SK-N-SH (cell line): ENCODE results near the gene RFLNA. TPM values are rescaled to one million over a fixed set of nuclear protein-coding genes. Genes with fewer than 3 reads are reported as not detected.

Source experiments
- CTCF ChIA-PET: fragments of 300-600, 350-600 bp; formaldehyde crosslinking; extraction: SDS; loops from one replicate; lab custom pipeline; 2021; lab: Yijun Ruan, JAX
- POLR2A ChIA-PET: fragments of 350-600 bp; sonication (Branson Sonifier 250); formaldehyde crosslinking; extraction: SDS; loops from one replicate; lab custom pipeline; 2020; ENCODE audit warnings: antibody characterized with exemption, inconsistent platforms; lab: Yijun Ruan, JAX
- DNase-seq: peaks from one replicate; pipeline ENCODE4 v3.0.0; 2012
- H2AFZ ChIP-seq: fragments of 200-600 bp; sonication (generic); 2 replicates; pipeline ENCODE4 v1.8.1; 2016; ENCODE audit warnings: antibody characterized with exemption, mild to moderate bottlenecking, low read depth
- H3F3A ChIP-seq: fragments of 200-600 bp; sonication (generic); replicated peaks from 2 replicates; pipeline ENCODE3; 2016; ENCODE audit warnings: antibody characterized with exemption, mild to moderate bottlenecking; ENCODE audit not compliant: insufficient read depth
- H3K27ac ChIP-seq, 2 experiments: fragments of 200-500 bp in 1 of 2; fragments of 200-600 bp in 1 of 2; sonication (Bioruptor generic) in 1 of 2; sonication (generic), shearing (Covaris generic) in 1 of 2; 2 replicates each; pipeline versions ENCODE4 v1.5.1 to v1.6.1; 2014 to 2016; ENCODE audit warnings: low read depth in 2 of 2, inconsistent platforms in 1 of 2, low read length in 1 of 2, mild to moderate bottlenecking in 1 of 2, mixed read lengths in 1 of 2
- H3K27me3 ChIP-seq: fragments of 200-600 bp; sonication (generic), shearing (Covaris generic); 2 replicates; pipeline ENCODE4 v1.6.1; 2016; ENCODE audit warnings: mixed run types; ENCODE audit not compliant: insufficient read depth
- H3K36me3 ChIP-seq, 2 experiments: fragments of 200-500 bp in 1 of 2; fragments of 200-600 bp in 1 of 2; sonication (Bioruptor generic) in 1 of 2; sonication (generic) in 1 of 2; replicated peaks in 1 of 2; 2 replicates each; pipeline versions ENCODE3 to v1.5.1; 2014 to 2016; ENCODE audit warnings: low read length in 1 of 2, mild to moderate bottlenecking in 1 of 2; ENCODE audit not compliant: insufficient read depth in 2 of 2, control insufficient read depth in 1 of 2
- H3K4me1 ChIP-seq, 2 experiments: fragments of 200-500 bp in 1 of 2; fragments of 200-600 bp in 1 of 2; sonication (Bioruptor generic) in 1 of 2; sonication (generic), shearing (Covaris generic) in 1 of 2; 2 replicates each; pipeline versions ENCODE4 v1.5.1 to v1.6.1; 2014 to 2016; ENCODE audit warnings: low read depth in 1 of 2, low read length in 1 of 2, mixed run types in 1 of 2; ENCODE audit not compliant: insufficient read depth in 2 of 2, control insufficient read depth in 1 of 2
- H3K4me2 ChIP-seq: fragments of 200-600 bp; sonication (generic), shearing (Covaris generic); 2 replicates; pipeline ENCODE4 v1.6.1; 2017; ENCODE audit warnings: mixed run types
- H3K4me3 ChIP-seq, 2 experiments: fragments of 200-500 bp in 1 of 2; fragments of 200-600 bp in 1 of 2; sonication (Bioruptor generic) in 1 of 2; sonication (generic), shearing (Covaris generic) in 1 of 2; 2 replicates each; pipeline versions ENCODE4 v1.5.1 to v1.8.1; 2014 to 2016; ENCODE audit warnings: low read depth in 2 of 2, inconsistent platforms in 1 of 2, low read length in 1 of 2, mild to moderate bottlenecking in 1 of 2, mixed read lengths in 1 of 2, moderate library complexity in 1 of 2
- H3K79me2 ChIP-seq: fragments of 200-600 bp; sonication (generic); 2 replicates; pipeline ENCODE4 v1.8.1; 2017; ENCODE audit warnings: mild to moderate bottlenecking; ENCODE audit not compliant: insufficient read depth
- H3K9ac ChIP-seq: fragments of 200-600 bp; sonication (generic); 2 replicates; pipeline ENCODE4 v1.6.1; 2017; ENCODE audit warnings: mixed run types
- H3K9me2 ChIP-seq: fragments of 200-600 bp; sonication (generic); 2 replicates; pipeline ENCODE4 v1.6.1; 2017; ENCODE audit warnings: mixed run types
- H3K9me3 ChIP-seq: fragments of 200-600 bp; sonication (generic); 2 replicates; pipeline ENCODE4 v1.6.1; 2017; ENCODE audit warnings: mixed run types, mild to moderate bottlenecking, moderate library complexity
- H4K20me1 ChIP-seq: fragments of 200-600 bp; sonication (generic); 2 replicates; pipeline ENCODE4 v1.6.1; 2017; ENCODE audit warnings: mild to moderate bottlenecking, mixed run types; ENCODE audit not compliant: insufficient read depth
- FOSL2 ChIP-seq: IDR thresholded peaks from 2 replicates; pipeline ENCODE4 v1.4.0; 2012; ENCODE audit warnings: low read depth, mild to moderate bottlenecking, moderate library complexity, borderline replicate concordance
- GABPA ChIP-seq: IDR thresholded peaks from 2 replicates; pipeline ENCODE4 v1.4.0; 2012; ENCODE audit warnings: low read depth, mild to moderate bottlenecking
- IRF3 ChIP-seq: fragments of 150-350 bp; IDR thresholded peaks from 2 replicates; pipeline ENCODE4 v1.6.1; 2016; ENCODE audit warnings: mild to moderate bottlenecking, low read depth, low read length
- MAX ChIP-seq: IDR thresholded peaks from 2 replicates; pipeline ENCODE4 v1.4.0; 2012; ENCODE audit warnings: low read depth
- MEF2A ChIP-seq: IDR thresholded peaks from 2 replicates; pipeline ENCODE4 v1.4.0; 2012; ENCODE audit warnings: low read depth, borderline replicate concordance
- MXI1 ChIP-seq: IDR thresholded peaks from 2 replicates; pipeline ENCODE4 v1.6.1; 2012; ENCODE audit warnings: mild to moderate bottlenecking, low read depth, low read length, improper control_type of control experiment
- NRF1 ChIP-seq: IDR thresholded peaks from 2 replicates; pipeline ENCODE4 v1.6.1; 2012; ENCODE audit warnings: low read depth, mild to moderate bottlenecking, low read length
- RFX5 ChIP-seq: IDR thresholded peaks from 2 replicates; pipeline ENCODE4 v1.6.1; 2012; ENCODE audit warnings: mild to moderate bottlenecking, improper control_type of control experiment, low read length
- RXRA ChIP-seq: IDR thresholded peaks from 2 replicates; pipeline ENCODE4 v1.4.0; 2012; ENCODE audit warnings: low read depth, mild to moderate bottlenecking, borderline replicate concordance
- SIN3A ChIP-seq: IDR thresholded peaks from 2 replicates; pipeline ENCODE4 v1.6.1; 2012; ENCODE audit warnings: low read depth, mild to moderate bottlenecking, low read length, moderate library complexity, borderline replicate concordance
- TCF12 ChIP-seq: IDR thresholded peaks from 2 replicates; pipeline ENCODE4 v1.4.0; 2012
- TEAD4 ChIP-seq: IDR thresholded peaks from 2 replicates; pipeline ENCODE4 v1.4.0; 2012; ENCODE audit warnings: mild to moderate bottlenecking, borderline replicate concordance; ENCODE audit not compliant: insufficient read depth
- USF1 ChIP-seq: IDR thresholded peaks from 2 replicates; pipeline ENCODE4 v1.4.0; 2012; ENCODE audit warnings: low read depth, borderline replicate concordance
- YY1 ChIP-seq: IDR thresholded peaks from 2 replicates; pipeline ENCODE4 v1.4.0; 2012; ENCODE audit warnings: low read depth, mild to moderate bottlenecking
- ZBTB33 ChIP-seq: IDR thresholded peaks from 2 replicates; pipeline ENCODE4 v1.4.0; 2012; ENCODE audit warnings: low read depth, borderline replicate concordance
- WGBS: methylation state at CpG from one replicate; pipeline ENCODE4 v1.1.6; 2017; ENCODE audit warnings: low lambda C conversion rate; 5-methylcytosine and 5-hydroxymethylcytosine counted together
- polyA plus RNA-seq, 3 experiments: library from polyadenylated mRNA; depleted of rRNA; stranded (reverse); fragments of >200 nt; gene quantifications; 2 replicates each; pipeline ENCODE4 v1.2.3, GENCODE V29; 2012

RFLNA gene
- polyA plus RNA-seq, 1 of the 3 experiments (the other 2 are of a cell fraction) = 0.10 TPM

- no peaks in the 10 kb centered on the region for H3K79me2 ChIP-seq
- H3K4me1 ChIP-seq = no peaks in the 10 kb centered on the region; a peak in 1 of 4 replicates
- H3K9me3 ChIP-seq = no peaks in the 10 kb centered on the region
- no peaks in the 10 kb centered on the region for H3K36me3 ChIP-seq
- DNase-seq = no peak
- H3K9me2 ChIP-seq = no peaks in the 10 kb centered on the region
- no peak overlapping the region for H3K4me3 ChIP-seq
- peaks cover 14% of the 10 kb centered on the region; the same call in 1 of the 2 replicates for H3K27me3 ChIP-seq
- no peaks in the 10 kb centered on the region for H4K20me1 ChIP-seq
- POLR2A ChIA-PET = no interaction called here
- H3K4me2 ChIP-seq = no peak overlapping the region
- no peak overlapping the region for H3K27ac ChIP-seq
- H3K9ac ChIP-seq = no peak overlapping the region
- 71% methylated on average over 12 of the region's 14 CpGs for WGBS
- no peaks in the 10 kb centered on the region for H3F3A ChIP-seq
- no peak overlapping the region for H2AFZ ChIP-seq
- CTCF ChIA-PET = no interaction called here
- TF ChIP-seq RXRA = no peak
- TF ChIP-seq, all 33 proteins: peak for 0
These were observed 6.3 kb downstream of the RFLNA start for GRCh38 chr12:124301084-124301654.

- 91% methylated on average over 17 of the region's 18 CpGs for WGBS
- Histone ChIP-seq H3K4me3 (no peak overlapping the region), H3K27me3 (0 out of 2 replicates have a peak, but pooled peaks cover 2% of the 10 kb centered on the region), H3K79me2 (no peaks in the 10 kb centered on the region), H3K4me2 (no peak overlapping the region), H3K36me3 (no peaks in the 10 kb centered on the region), H4K20me1 (no peaks in the 10 kb centered on the region), H3K4me1 (no peaks in the 10 kb centered on the region; a peak in 1 of 4 replicates), H3K9me2 (no peaks in the 10 kb centered on the region), H3K27ac (no peak overlapping the region), H3K9ac (no peak overlapping the region), H3K9me3 (no peaks in the 10 kb centered on the region), H2AFZ (no peak overlapping the region), H3F3A (no peaks in the 10 kb centered on the region)
- TF ChIP-seq TCF12 (no peak), MXI1 (no peak), YY1 (no peak), RFX5 (no peak), USF1 (no peak), RXRA (no peak), NRF1 (no peak)
- ChIA-PET CTCF (interaction anchor here (0.6 to 1.2 kb wide), 2 partner anchors 106 to 469 kb away, joined by 3 to 6 read pairs; no protein-coding TSS in a partner anchor), POLR2A (no interaction called here)
- DNase-seq = no peak
These were observed 7.4 kb downstream of the RFLNA start for GRCh38 chr12:124302241-124302806.

- Histone ChIP-seq H3K4me2 (no peak overlapping the region), H3K9me3 (no peaks in the 10 kb centered on the region), H3K9ac (no peak overlapping the region), H4K20me1 (no peaks in the 10 kb centered on the region), H3K4me1 (no peaks in the 10 kb centered on the region; a peak in 1 of 4 replicates), H3K27ac (no peak overlapping the region), H3K36me3 (no peaks in the 10 kb centered on the region), H2AFZ (no peak overlapping the region), H3K9me2 (no peaks in the 10 kb centered on the region), H3K4me3 (no peak overlapping the region), H3K27me3 (no peaks in the 10 kb centered on the region), H3F3A (no peaks in the 10 kb centered on the region), H3K79me2 (no peaks in the 10 kb centered on the region)
- TF ChIP-seq MAX (no peak), TCF12 (no peak), TEAD4 (no peak), IRF3 (no peak), FOSL2 (no peak), SIN3A (no peak), ZBTB33 (no peak), GABPA (no peak), MEF2A (no peak), YY1 (no peak)
- no peak for DNase-seq
- ChIA-PET CTCF (interaction anchor here (0.5 to 1.2 kb wide), 3 partner anchors 105 to 468 kb away, joined by 3 to 6 read pairs (median 3); no protein-coding TSS in a partner anchor), POLR2A (interaction anchor here (0.6 kb wide), 1 partner anchor 90 kb away, joined by 3 read pairs; no protein-coding TSS in a partner anchor)
- 73% methylated on average over 5 of the region's 27 CpGs for WGBS
These were observed 8.1 kb downstream of the RFLNA start for GRCh38 chr12:124302807-124303578.
